ENCODE measurements around the gene NFIA. TPM values are rescaled to one million over a fixed set of nuclear protein-coding genes. Genes with fewer than 3 reads are reported as not detected.
A peak's percentile ranks its signal among the peaks of the same experiment; 100 is the strongest.

Gene NFIA
- polyA plus RNA-seq, 1 donor: 9.6 TPM

DNA sequence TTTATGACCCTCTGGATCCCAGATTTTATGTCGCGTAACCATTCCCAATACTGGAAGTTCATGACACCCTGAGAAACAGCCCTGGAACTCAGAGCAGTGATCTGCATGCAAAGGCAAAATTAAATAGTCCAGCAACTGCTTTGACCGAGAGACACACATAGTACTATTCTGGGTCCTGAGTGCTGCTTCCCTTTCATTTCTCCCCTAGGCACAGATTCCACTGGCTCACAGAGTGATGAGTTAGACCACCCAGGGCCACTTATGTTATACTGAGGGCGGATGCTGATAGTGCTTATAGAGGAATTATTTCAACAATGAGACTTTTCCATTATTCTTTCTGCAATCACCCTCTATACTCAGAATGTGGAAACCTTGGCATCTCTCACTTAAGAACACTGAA, 69.2 kb downstream of the NFIA start:
- no CpG with 5 or more reads among the region's 4 CpGs for WGBS (ENCODE audit: insufficient coverage, low lambda C conversion rate)
- peak overlapping the region; percentile 17 for H3K27ac ChIP-seq (ENCODE audit: low read length)

GRCh38 chr1:61152066-61152465, 69.7 kb downstream of the NFIA start:
- no CpG with 5 or more reads among the region's 3 CpGs for WGBS (ENCODE audit: insufficient coverage, low lambda C conversion rate)
- peak overlapping the region; percentile 17 for H3K27ac ChIP-seq (ENCODE audit: low read length)
- DNase-seq: peak; percentile 22 to 67
- no peak overlapping the region for H3K4me3 ChIP-seq (ENCODE audit: low read length)
- H3K9me3 ChIP-seq (ENCODE audit: control insufficient read depth, low read depth, low read length): no peaks in the 10 kb centered on the region
- H3K27me3 ChIP-seq (ENCODE audit: control insufficient read depth, insufficient read depth, low read length): no peaks in the 10 kb centered on the region
- H3K4me1 ChIP-seq (ENCODE audit: control insufficient read depth, insufficient read depth, low read length): peaks cover 34% of the 10 kb centered on the region
- no peaks in the 10 kb centered on the region for H3K36me3 ChIP-seq (ENCODE audit: control insufficient read depth, insufficient read depth, low read length)

More for the DNA sequence above, 69.2 kb downstream of the NFIA start:
- H3K36me3 ChIP-seq (ENCODE audit: control insufficient read depth, insufficient read depth, low read length): no peaks in the 10 kb centered on the region
- H3K4me1 ChIP-seq (ENCODE audit: control insufficient read depth, insufficient read depth, low read length): peaks cover 34% of the 10 kb centered on the region
- no peaks in the 10 kb centered on the region for H3K9me3 ChIP-seq (ENCODE audit: control insufficient read depth, low read depth, low read length)
- no peak overlapping the region for H3K4me3 ChIP-seq (ENCODE audit: low read length)
- no peak for DNase-seq
- no peaks in the 10 kb centered on the region for H3K27me3 ChIP-seq (ENCODE audit: control insufficient read depth, insufficient read depth, low read length)

- peaks cover 30% of the 10 kb centered on the region for H3K4me1 ChIP-seq (ENCODE audit: control insufficient read depth, insufficient read depth, low read length)
- no peaks in the 10 kb centered on the region for H3K27me3 ChIP-seq (ENCODE audit: control insufficient read depth, insufficient read depth, low read length)
- no peak overlapping the region for H3K4me3 ChIP-seq (ENCODE audit: low read length)
- H3K9me3 ChIP-seq (ENCODE audit: control insufficient read depth, low read depth, low read length): no peaks in the 10 kb centered on the region
- peak overlapping the region; percentile 17 for H3K27ac ChIP-seq (ENCODE audit: low read length)
- no peak for DNase-seq
- no peaks in the 10 kb centered on the region for H3K36me3 ChIP-seq (ENCODE audit: control insufficient read depth, insufficient read depth, low read length)
Observed at GRCh38 chr1:61152469-61153105, 70.2 kb downstream of the NFIA start.

GRCh38 chr1:61156576-61157467, 74.5 kb downstream of the NFIA start:
- Histone ChIP-seq H3K4me1 (ENCODE audit: control insufficient read depth, insufficient read depth, low read length) (peaks cover 14% of the 10 kb centered on the region), H3K9me3 (ENCODE audit: control insufficient read depth, low read depth, low read length) (no peaks in the 10 kb centered on the region), H3K27me3 (ENCODE audit: control insufficient read depth, insufficient read depth, low read length) (no peaks in the 10 kb centered on the region), H3K27ac (ENCODE audit: low read length) (peak overlapping the region; percentile 6), H3K4me3 (ENCODE audit: low read length) (no peak overlapping the region), H3K36me3 (ENCODE audit: control insufficient read depth, insufficient read depth, low read length) (no peaks in the 10 kb centered on the region)
- DNase-seq: no peak
- WGBS (ENCODE audit: insufficient coverage, low lambda C conversion rate): 20% methylated on average over 1 of the region's 4 CpGs

DNA sequence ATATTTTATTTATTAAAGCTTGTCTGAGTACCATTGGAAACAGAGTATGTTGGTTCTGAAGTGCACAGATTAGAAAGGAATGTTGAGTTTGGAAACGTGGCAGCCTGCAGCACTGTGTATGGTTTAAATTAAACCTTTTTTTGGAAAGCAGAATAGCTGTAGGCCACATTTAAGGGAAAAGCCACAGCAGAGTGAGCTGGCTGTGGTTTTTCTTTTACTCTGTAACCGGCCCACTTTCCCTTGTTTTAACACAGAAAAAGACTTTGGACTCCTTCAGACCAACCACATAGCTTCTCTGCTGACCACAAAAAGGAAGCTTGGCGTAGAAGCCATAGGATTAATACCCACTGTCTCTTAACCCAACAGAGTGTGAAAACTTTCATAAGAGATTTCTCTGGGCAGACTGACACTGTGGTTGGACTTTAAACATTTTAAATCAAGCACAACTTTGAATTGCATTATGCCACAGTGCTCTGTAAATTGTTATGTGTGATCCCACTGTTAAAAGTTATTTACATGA, 75.2 kb downstream of the NFIA start:
- Histone ChIP-seq H3K36me3 (ENCODE audit: control insufficient read depth, insufficient read depth, low read length) (no peaks in the 10 kb centered on the region), H3K27me3 (ENCODE audit: control insufficient read depth, insufficient read depth, low read length) (no peaks in the 10 kb centered on the region), H3K9me3 (ENCODE audit: control insufficient read depth, low read depth, low read length) (no peaks in the 10 kb centered on the region), H3K27ac (ENCODE audit: low read length) (peak overlapping the region; percentile 6), H3K4me1 (ENCODE audit: control insufficient read depth, insufficient read depth, low read length) (peaks cover 7% of the 10 kb centered on the region), H3K4me3 (ENCODE audit: low read length) (no peak overlapping the region)
- DNase-seq: peak; percentile 25 to 62
- WGBS (ENCODE audit: insufficient coverage, low lambda C conversion rate): no CpG with 5 or more reads among the region's 3 CpGs

GRCh38 chr1:61158591-61158990, 76.2 kb downstream of the NFIA start:
- WGBS (ENCODE audit: insufficient coverage, low lambda C conversion rate): no CpG with 5 or more reads among the region's 3 CpGs
- H3K9me3 ChIP-seq (ENCODE audit: control insufficient read depth, low read depth, low read length): no peaks in the 10 kb centered on the region
- H3K27ac ChIP-seq (ENCODE audit: low read length): no peak overlapping the region
- no peak for DNase-seq
- H3K27me3 ChIP-seq (ENCODE audit: control insufficient read depth, insufficient read depth, low read length): no peaks in the 10 kb centered on the region
- H3K36me3 ChIP-seq (ENCODE audit: control insufficient read depth, insufficient read depth, low read length): no peaks in the 10 kb centered on the region
- H3K4me1 ChIP-seq (ENCODE audit: control insufficient read depth, insufficient read depth, low read length): no peaks in the 10 kb centered on the region
- H3K4me3 ChIP-seq (ENCODE audit: low read length): no peak overlapping the region

- H3K27ac ChIP-seq (ENCODE audit: low read length): no peak overlapping the region
- WGBS (ENCODE audit: insufficient coverage, low lambda C conversion rate): no CpG with 5 or more reads among the region's 4 CpGs
- no peaks in the 10 kb centered on the region for H3K27me3 ChIP-seq (ENCODE audit: control insufficient read depth, insufficient read depth, low read length)
- H3K9me3 ChIP-seq (ENCODE audit: control insufficient read depth, low read depth, low read length): no peaks in the 10 kb centered on the region
- no peaks in the 10 kb centered on the region for H3K36me3 ChIP-seq (ENCODE audit: control insufficient read depth, insufficient read depth, low read length)
- no peak for DNase-seq
- no peaks in the 10 kb centered on the region for H3K4me1 ChIP-seq (ENCODE audit: control insufficient read depth, insufficient read depth, low read length)
- H3K4me3 ChIP-seq (ENCODE audit: low read length): no peak overlapping the region
Observed at GRCh38 chr1:61160526-61160925, 78.2 kb downstream of the NFIA start.

- DNase-seq: no peak
- no peaks in the 10 kb centered on the region for H3K27me3 ChIP-seq (ENCODE audit: control insufficient read depth, insufficient read depth, low read length)
- H3K27ac ChIP-seq (ENCODE audit: low read length): no peak overlapping the region
- 100% methylated on average over 1 of the region's 4 CpGs for WGBS (ENCODE audit: insufficient coverage, low lambda C conversion rate)
- H3K36me3 ChIP-seq (ENCODE audit: control insufficient read depth, insufficient read depth, low read length): no peaks in the 10 kb centered on the region
- no peaks in the 10 kb centered on the region for H3K4me1 ChIP-seq (ENCODE audit: control insufficient read depth, insufficient read depth, low read length)
- no peaks in the 10 kb centered on the region for H3K9me3 ChIP-seq (ENCODE audit: control insufficient read depth, low read depth, low read length)
- no peak overlapping the region for H3K4me3 ChIP-seq (ENCODE audit: low read length)
Observed at GRCh38 chr1:61162520-61163258, 80.3 kb downstream of the NFIA start.

- Histone ChIP-seq H3K27ac (ENCODE audit: low read length) (no peak overlapping the region), H3K4me3 (ENCODE audit: low read length) (no peak overlapping the region), H3K9me3 (ENCODE audit: control insufficient read depth, low read depth, low read length) (no peaks in the 10 kb centered on the region), H3K4me1 (ENCODE audit: control insufficient read depth, insufficient read depth, low read length) (no peaks in the 10 kb centered on the region), H3K36me3 (ENCODE audit: control insufficient read depth, insufficient read depth, low read length) (no peaks in the 10 kb centered on the region), H3K27me3 (ENCODE audit: control insufficient read depth, insufficient read depth, low read length) (no peaks in the 10 kb centered on the region)
- DNase-seq: no peak
- whole genome bisulfite sequencing (ENCODE audit: insufficient coverage, low lambda C conversion rate): 100% methylated on average over 1 of the region's 1 CpG
Observed at GRCh38 chr1:61163355-61163754, 81.0 kb downstream of the NFIA start.

DNA sequence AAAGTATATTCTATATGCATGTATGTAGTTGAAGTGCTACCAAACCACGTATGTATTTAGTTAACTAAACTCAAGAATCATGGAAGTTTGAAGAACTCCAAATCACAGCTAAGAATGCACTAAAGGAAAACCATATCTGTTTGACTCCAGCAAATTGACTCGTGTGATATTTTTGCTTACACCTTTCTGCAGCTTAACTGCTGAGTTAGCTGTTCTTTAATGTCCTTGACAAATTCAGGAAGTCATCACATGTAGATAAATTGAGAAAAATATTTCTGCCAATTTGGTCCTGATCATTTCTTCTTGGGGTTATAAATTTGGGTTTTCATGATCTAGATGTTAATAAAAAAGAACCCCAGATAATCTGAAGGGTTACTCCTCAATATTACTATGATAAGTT, 83.0 kb downstream of the NFIA start:
- no peak for DNase-seq
- Histone ChIP-seq H3K27me3 (ENCODE audit: control insufficient read depth, insufficient read depth, low read length) (no peaks in the 10 kb centered on the region), H3K4me3 (ENCODE audit: low read length) (no peak overlapping the region), H3K4me1 (ENCODE audit: control insufficient read depth, insufficient read depth, low read length) (no peaks in the 10 kb centered on the region), H3K27ac (ENCODE audit: low read length) (no peak overlapping the region), H3K36me3 (ENCODE audit: control insufficient read depth, insufficient read depth, low read length) (no peaks in the 10 kb centered on the region), H3K9me3 (ENCODE audit: control insufficient read depth, low read depth, low read length) (no peaks in the 10 kb centered on the region)
- 83% methylated on average over 2 of the region's 2 CpGs for WGBS (ENCODE audit: insufficient coverage, low lambda C conversion rate)

Data from large intestine (tissue), 3 donors.